GM21786 (cell line): Measurements from ENCODE around the gene DIP2C.
"Not testable (repeated sequence)": the region's sequence is repeated elsewhere in the genome, so short reads cannot be mapped to it uniquely, and the experiment has no call there.

Experiments
- ATAC-seq: cut with Tn5 transposase; IDR thresholded peaks from one replicate; pipeline ENCODE4 v1.9.1; 2021; ENCODE audit not compliant: unreplicated experiment

DIP2C gene

DNA sequence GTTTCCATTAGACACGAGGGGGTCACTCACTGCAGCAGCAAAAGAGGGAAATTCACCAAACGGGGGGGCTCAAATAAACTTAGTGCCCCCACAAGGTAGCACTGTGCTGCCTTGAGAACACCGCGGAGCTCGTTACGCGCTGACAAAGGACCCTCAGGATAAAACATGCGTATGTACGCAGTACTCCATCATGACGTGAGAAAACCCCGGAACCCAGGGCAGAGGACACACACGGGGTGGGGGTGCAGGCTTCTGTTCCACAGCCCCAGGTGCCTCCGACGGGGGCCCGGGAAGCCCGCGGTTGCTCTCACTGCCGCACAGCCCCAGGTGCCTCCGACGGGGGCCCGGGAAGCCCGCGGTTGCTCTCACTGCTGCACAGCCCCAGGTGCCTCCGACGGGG lies 321.8 kb downstream of the DIP2C start:
- ATAC-seq = no peak

DNA sequence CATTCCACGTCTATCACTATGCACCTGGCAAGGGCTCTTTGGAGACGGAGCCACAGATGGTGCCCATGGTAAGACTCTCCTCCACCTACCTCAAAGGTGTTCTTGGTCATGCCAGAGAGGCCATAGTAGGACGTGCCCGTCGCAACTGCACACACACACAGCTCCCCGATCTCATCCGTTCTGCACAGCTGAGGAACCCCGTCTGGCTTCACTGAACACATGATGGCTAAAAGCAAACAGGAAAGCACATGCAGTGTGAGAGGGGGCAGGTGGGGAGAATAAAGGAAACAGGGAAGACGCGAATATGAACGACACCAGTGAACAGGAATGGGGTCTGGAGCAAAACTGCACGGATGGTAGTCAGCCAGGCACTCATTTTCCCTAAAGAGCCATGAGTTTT lies 323.3 kb downstream of the DIP2C start:
- no peak for ATAC-seq

DNA sequence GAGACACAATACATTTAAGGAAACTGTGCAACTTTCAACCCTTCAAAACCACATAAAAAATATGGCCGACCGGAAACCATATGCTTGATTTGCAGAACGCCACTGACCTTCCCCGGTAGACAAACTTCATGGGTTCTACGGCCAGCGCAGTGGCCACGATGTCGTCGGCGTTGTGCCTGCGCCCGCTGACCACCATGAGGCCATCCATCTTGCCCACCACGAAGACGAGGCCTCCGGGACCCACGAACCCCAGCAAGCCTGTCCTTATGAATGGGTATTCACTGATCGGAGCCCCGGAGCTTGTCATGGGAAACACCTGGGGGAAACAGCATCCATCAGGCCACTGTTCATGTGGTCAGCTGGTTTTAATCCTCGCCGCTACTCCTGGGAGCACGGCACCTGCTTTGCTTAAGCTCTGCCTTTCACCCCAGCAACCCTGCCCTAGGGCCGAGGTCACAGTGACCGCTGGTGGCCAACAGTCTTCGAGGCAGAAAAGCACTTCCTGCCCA lies 325.1 kb downstream of the DIP2C start:
- no peak for ATAC-seq

DNA sequence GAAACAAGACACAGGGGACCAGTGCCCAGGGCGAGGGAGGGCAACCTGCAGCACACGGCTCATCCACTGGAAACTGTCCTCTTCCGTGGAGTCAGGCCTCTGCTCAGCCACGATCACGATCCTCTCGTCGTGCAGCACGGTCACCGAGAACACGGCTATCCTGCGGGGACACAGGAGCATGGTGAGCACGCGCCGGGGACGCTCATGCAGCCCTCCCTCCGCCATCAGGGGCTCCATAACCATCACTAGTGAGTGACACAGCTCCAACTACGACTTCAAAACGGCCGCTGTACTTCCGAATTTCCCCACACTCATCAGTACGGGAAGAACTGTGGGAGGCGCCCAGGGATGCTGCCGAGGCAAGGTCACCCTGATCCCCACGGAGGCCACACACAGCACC lies 326.3 kb downstream of the DIP2C start:
- ATAC-seq = no peak

- no peak for ATAC-seq
Measured at GRCh38 chr10:361203-362081, 328.0 kb downstream of the DIP2C start.

GRCh38 chr10:360653-361052 lies 328.8 kb downstream of the DIP2C start:
- ATAC-seq = no peak

DNA sequence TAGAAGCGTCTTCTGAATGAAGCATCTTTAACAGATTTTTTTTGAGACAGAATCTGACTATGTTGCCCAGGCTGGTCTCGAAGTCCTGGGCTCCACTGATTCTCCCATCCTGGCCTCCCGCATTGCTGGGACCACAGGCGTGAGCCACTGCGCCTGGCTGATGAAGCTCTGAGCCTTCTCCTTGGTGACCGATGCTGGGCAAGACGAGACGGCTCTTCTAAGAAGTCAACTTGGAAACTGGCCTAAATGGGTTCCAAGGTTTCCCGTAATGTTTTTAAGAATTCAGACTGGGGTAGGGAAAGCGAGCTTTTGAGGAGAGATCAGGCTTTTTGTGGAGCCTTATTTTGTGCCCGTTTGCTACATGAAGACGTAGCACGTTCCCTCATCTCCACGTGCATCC lies 329.7 kb downstream of the DIP2C start:
- ATAC-seq = no peak

DNA sequence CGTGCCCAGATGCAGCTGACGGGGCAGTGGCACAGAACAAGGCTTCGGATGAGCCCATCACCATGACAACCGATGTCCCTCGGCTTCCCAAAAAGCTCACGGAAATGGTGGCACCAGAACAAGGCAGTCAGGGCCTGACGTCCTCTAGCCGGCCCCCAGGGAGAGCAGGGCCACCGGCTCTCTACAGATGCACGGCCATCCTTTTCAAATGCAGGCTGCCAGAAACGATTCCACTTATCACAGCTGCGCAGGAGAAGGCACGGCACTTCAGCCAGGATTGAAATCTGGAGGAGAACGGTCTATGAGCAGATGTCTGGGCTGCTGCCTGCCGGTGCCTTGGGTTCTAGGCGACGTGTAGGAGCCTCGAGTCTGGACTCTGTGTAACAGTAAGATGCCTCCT lies 330.4 kb downstream of the DIP2C start:
- ATAC-seq = no peak

GRCh38 chr10:357201-357950 lies 332.1 kb downstream of the DIP2C start:
- no peak for ATAC-seq

DNA sequence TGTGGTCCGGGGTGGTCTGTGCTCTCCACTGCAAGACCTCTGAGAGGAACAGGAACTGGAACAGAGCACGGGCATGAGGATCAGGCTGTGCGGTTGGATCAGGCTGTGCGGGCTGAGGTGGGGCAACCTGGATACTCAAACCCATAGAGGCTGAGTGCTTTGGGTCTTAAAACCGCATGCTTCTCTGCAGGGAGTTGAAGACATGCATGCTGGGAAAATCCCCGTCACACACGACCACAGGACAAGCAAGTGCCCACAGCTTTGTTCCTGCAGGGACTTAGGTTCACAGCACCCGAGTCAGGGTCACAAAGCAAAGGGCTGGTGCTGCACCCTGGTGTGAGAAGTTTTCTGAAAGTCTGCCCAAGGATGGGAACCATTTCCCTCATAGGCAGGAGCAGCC lies 333.0 kb downstream of the DIP2C start:
- no peak for ATAC-seq

DNA sequence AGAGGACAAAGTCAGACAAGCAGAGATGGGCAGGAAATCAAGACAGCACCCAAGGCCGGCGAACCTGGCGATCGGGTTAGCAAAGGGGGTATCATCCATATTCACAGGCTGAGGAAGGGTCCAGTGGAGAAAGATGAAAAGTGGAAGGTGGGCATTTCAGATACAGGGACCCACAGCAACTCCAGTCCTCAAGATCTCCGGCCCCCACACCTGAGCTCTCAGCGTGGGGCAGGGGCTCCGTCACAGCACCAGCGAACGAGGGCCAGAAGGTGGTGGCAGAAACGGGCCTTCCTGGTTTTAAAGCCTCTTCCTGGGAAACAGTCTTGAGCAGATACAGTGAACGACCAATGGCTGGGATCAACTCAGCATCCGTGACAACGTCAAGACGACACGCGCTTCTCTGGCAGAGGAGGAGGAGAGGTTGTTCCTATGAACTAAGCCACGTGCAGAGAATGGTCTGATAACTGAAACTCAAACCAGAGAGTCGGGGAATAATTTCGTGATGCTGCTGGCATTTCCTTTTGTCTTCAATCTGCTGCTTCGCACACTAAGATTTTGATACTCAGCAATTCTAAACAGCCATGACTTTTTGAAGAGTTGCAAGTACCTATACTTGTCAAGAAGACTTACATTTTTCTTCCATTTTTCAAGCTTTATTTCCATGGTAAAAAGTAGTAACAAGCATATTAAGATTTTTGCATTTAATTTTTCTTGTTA lies 334.4 kb downstream of the DIP2C start:
- ATAC-seq = no peak

GRCh38 chr10:352476-353235 lies 336.8 kb downstream of the DIP2C start:
- ATAC-seq = no peak

DNA sequence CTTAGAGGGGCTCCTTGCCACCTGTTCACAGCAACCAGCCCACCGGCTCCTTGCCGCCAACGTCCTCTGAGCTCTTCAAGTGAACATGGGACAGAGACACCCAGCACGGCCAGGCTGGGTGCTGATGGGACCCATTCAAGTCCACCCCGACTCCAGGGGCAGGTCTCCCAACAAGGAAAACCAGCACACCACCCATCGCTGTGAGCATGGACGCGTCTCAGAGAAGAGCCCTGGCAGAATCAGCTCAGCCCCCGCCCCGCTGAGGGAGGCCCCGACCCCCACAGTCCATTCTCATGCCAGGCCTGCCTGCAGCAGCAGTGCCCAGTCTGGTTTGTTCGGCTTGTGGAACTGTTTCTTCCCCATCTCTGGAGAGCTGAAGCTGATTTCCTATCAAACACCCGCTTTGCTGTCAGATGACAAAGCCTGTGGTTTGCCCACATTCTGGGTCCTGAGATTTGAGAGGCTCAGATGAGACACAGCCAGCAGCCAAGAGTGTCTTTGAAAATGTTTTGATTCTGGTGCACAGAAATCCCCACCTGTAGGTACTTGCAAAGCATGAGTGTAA lies 337.6 kb downstream of the DIP2C start:
- no peak for ATAC-seq

GRCh38 chr10:350981-351501 lies 338.4 kb downstream of the DIP2C start:
- ATAC-seq = no peak

- no peak for ATAC-seq
Measured at GRCh38 chr10:349081-349480, 340.4 kb downstream of the DIP2C start.

GRCh38 chr10:348456-348855 lies 341.0 kb downstream of the DIP2C start:
- ATAC-seq = no peak

DNA sequence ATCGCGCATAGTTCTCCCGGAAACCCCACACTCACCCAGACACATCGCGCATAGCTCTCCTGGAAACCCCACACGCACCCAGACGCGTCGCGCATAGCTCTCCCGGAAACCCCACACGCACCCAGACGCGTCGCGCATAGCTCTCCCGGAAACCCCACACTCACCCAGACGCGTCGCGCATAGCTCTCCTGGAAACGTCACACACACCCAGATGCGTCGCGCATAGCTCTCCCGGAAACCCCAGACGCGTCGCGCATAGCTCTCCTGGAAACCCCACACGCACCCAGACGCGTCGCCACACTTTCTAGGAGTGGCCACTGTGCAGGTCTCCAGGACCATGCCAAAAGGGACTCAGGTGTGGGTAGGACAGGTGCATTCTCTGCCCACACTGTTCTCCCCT lies 341.7 kb downstream of the DIP2C start:
- ATAC-seq = not testable (repeated sequence)

DNA sequence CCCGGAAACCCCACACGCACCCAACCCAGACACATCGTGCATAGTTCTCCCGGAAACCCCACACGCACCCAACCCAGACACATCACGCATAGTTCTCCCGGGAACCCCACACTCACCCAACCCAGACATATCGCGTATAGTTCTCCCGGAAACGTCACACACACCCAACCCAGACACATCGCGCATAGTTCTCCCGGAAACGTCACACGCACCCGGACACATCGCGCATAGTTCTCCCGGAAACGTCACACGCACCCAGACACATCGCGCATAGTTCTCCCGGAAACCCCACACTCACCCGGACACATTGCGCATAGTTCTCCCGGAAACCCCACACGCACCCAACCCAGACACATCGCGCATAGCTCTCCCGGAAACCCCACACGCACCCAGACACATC lies 342.3 kb downstream of the DIP2C start:
- not testable (repeated sequence) for ATAC-seq

DNA sequence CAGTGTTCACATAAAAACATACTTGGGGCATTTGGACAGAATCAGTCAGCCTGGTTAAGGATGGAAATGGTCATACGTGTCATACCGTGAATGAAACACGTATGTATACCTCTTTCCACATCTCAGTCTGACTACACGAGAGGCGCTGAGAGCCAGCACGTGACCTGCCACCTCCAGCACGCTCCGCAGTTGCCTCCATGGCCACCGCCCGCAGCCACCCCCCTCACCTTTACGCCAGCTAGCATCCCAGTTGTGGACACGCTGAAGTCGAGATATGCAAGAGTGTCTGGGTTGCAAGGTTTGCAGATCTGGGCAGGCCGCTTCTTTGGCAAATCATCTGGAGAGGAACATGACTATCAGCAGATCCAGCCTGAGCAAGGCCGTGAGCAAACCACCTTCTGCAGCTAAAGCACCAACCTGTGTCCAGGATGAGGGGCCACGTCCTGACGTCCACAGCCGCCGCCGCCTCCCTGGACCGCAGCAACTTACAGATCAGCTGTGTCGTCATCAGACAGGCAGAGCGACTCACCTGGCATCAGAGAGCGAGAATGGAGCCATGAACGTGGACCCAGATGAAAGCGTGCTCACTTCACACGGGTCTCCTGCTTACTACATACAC lies 344.8 kb downstream of the DIP2C start:
- no peak for ATAC-seq
